Measurements from ENCODE around the gene PSENEN.
"Not testable (repeated sequence)": the region's sequence is repeated elsewhere in the genome, so short reads cannot be mapped to it uniquely, and the experiment has no call there.

The PSENEN gene

GRCh38 chr19:35757749-35758608 lies 12.5 kb downstream of the PSENEN start, which contains the start of gene PROSER3:
Gene PROSER3 (plus strand): TSS chr19:35758176. CDS start chr19:35758216, 40 bp downstream.
- Histone ChIP-seq H3K4me1 (ENCODE audit: control insufficient read depth, insufficient read depth, low read length) (peaks cover 2% of the 10 kb centered on the region), H3K27me3 (ENCODE audit: control insufficient read depth, insufficient read depth, low read length) (peaks cover 13% of the 10 kb centered on the region), H3K36me3 (ENCODE audit: control insufficient read depth, insufficient read depth, low read length) (peaks cover 10% of the 10 kb centered on the region), H3K4me3 (ENCODE audit: low read depth, low read length) (peak within 1 kb of the TSS; percentile 100), H3K9me3 (ENCODE audit: control insufficient read depth, insufficient read depth, low read length) (no peaks in the 10 kb centered on the region), H3K9ac (ENCODE audit: low read depth, low read length) (peak within 1 kb of the TSS; percentile 90)

- Histone ChIP-seq H3K36me3 (ENCODE audit: control insufficient read depth, insufficient read depth, low read length) (peaks cover 10% of the 10 kb centered on the region), H3K4me3 (ENCODE audit: low read depth, low read length) (no peak overlapping the region), H3K27me3 (ENCODE audit: control insufficient read depth, insufficient read depth, low read length) (peaks cover 13% of the 10 kb centered on the region), H3K4me1 (ENCODE audit: control insufficient read depth, insufficient read depth, low read length) (peaks cover 2% of the 10 kb centered on the region), H3K9ac (ENCODE audit: low read depth, low read length) (no peak overlapping the region), H3K9me3 (ENCODE audit: control insufficient read depth, insufficient read depth, low read length) (no peaks in the 10 kb centered on the region)
Measured at GRCh38 chr19:35759697-35760096, 14.2 kb downstream of the PSENEN start.

GRCh38 chr19:35760711-35761349 lies 15.4 kb downstream of the PSENEN start:
- H3K27me3 ChIP-seq (ENCODE audit: control insufficient read depth, insufficient read depth, low read length) = peaks cover 9% of the 10 kb centered on the region
- no peak overlapping the region for H3K9ac ChIP-seq (ENCODE audit: low read depth, low read length)
- H3K4me3 ChIP-seq (ENCODE audit: low read depth, low read length) = no peak overlapping the region
- peaks cover 10% of the 10 kb centered on the region for H3K36me3 ChIP-seq (ENCODE audit: control insufficient read depth, insufficient read depth, low read length)
- H3K4me1 ChIP-seq (ENCODE audit: control insufficient read depth, insufficient read depth, low read length) = peaks cover 2% of the 10 kb centered on the region
- H3K9me3 ChIP-seq (ENCODE audit: control insufficient read depth, insufficient read depth, low read length) = no peaks in the 10 kb centered on the region

- Histone ChIP-seq H3K36me3 (ENCODE audit: control insufficient read depth, insufficient read depth, low read length) (peaks cover 9% of the 10 kb centered on the region), H3K27me3 (ENCODE audit: control insufficient read depth, insufficient read depth, low read length) (no peaks in the 10 kb centered on the region), H3K4me3 (ENCODE audit: low read depth, low read length) (no peak overlapping the region), H3K9ac (ENCODE audit: low read depth, low read length) (no peak overlapping the region), H3K9me3 (ENCODE audit: control insufficient read depth, insufficient read depth, low read length) (no peaks in the 10 kb centered on the region), H3K4me1 (ENCODE audit: control insufficient read depth, insufficient read depth, low read length) (no peaks in the 10 kb centered on the region)
Measured at GRCh38 chr19:35764432-35765315, 19.2 kb downstream of the PSENEN start.

- no peaks in the 10 kb centered on the region for H3K27me3 ChIP-seq (ENCODE audit: control insufficient read depth, insufficient read depth, low read length)
- no peak overlapping the region for H3K9ac ChIP-seq (ENCODE audit: low read depth, low read length)
- H3K36me3 ChIP-seq (ENCODE audit: control insufficient read depth, insufficient read depth, low read length) = peaks cover 5% of the 10 kb centered on the region
- H3K4me1 ChIP-seq (ENCODE audit: control insufficient read depth, insufficient read depth, low read length) = no peaks in the 10 kb centered on the region
- H3K4me3 ChIP-seq (ENCODE audit: low read depth, low read length) = no peak overlapping the region
- H3K9me3 ChIP-seq (ENCODE audit: control insufficient read depth, insufficient read depth, low read length) = no peaks in the 10 kb centered on the region
Measured at GRCh38 chr19:35766571-35767104, 21.2 kb downstream of the PSENEN start.

- H3K9me3 ChIP-seq (ENCODE audit: control insufficient read depth, insufficient read depth, low read length) = no peaks in the 10 kb centered on the region
- H3K9ac ChIP-seq (ENCODE audit: low read depth, low read length) = no peak overlapping the region
- H3K4me1 ChIP-seq (ENCODE audit: control insufficient read depth, insufficient read depth, low read length) = no peaks in the 10 kb centered on the region
- no peaks in the 10 kb centered on the region for H3K27me3 ChIP-seq (ENCODE audit: control insufficient read depth, insufficient read depth, low read length)
- peak overlapping the region; percentile 22 for H3K4me3 ChIP-seq (ENCODE audit: low read depth, low read length)
- H3K36me3 ChIP-seq (ENCODE audit: control insufficient read depth, insufficient read depth, low read length) = no peaks in the 10 kb centered on the region
Measured at GRCh38 chr19:35767288-35768081, 22.0 kb downstream of the PSENEN start.

- Histone ChIP-seq H3K36me3 (ENCODE audit: control insufficient read depth, insufficient read depth, low read length) (no peaks in the 10 kb centered on the region), H3K4me3 (ENCODE audit: low read depth, low read length) (no peak overlapping the region), H3K9me3 (ENCODE audit: control insufficient read depth, insufficient read depth, low read length) (no peaks in the 10 kb centered on the region), H3K4me1 (ENCODE audit: control insufficient read depth, insufficient read depth, low read length) (no peaks in the 10 kb centered on the region), H3K27me3 (ENCODE audit: control insufficient read depth, insufficient read depth, low read length) (peaks cover 2% of the 10 kb centered on the region), H3K9ac (ENCODE audit: low read depth, low read length) (no peak overlapping the region)
Measured at GRCh38 chr19:35768082-35768421, 22.6 kb downstream of the PSENEN start.

- H3K4me3 ChIP-seq (ENCODE audit: low read depth, low read length); H3K9me3 ChIP-seq (ENCODE audit: control insufficient read depth, insufficient read depth, low read length); H3K36me3 ChIP-seq (ENCODE audit: control insufficient read depth, insufficient read depth, low read length); H3K9ac ChIP-seq (ENCODE audit: low read depth, low read length); H3K4me1 ChIP-seq (ENCODE audit: control insufficient read depth, insufficient read depth, low read length): not testable (repeated sequence)
- peaks cover 15% of the 10 kb centered on the region for H3K27me3 ChIP-seq (ENCODE audit: control insufficient read depth, insufficient read depth, low read length)
Measured at GRCh38 chr19:35772362-35772761, 26.9 kb downstream of the PSENEN start.

- H3K4me1 ChIP-seq (ENCODE audit: control insufficient read depth, insufficient read depth, low read length) = peaks cover 8% of the 10 kb centered on the region
- H3K36me3 ChIP-seq (ENCODE audit: control insufficient read depth, insufficient read depth, low read length) = no peaks in the 10 kb centered on the region
- no peak overlapping the region for H3K4me3 ChIP-seq (ENCODE audit: low read depth, low read length)
- H3K27me3 ChIP-seq (ENCODE audit: control insufficient read depth, insufficient read depth, low read length) = peaks cover 20% of the 10 kb centered on the region
- no peak overlapping the region for H3K9ac ChIP-seq (ENCODE audit: low read depth, low read length)
- no peaks in the 10 kb centered on the region for H3K9me3 ChIP-seq (ENCODE audit: control insufficient read depth, insufficient read depth, low read length)
Measured at GRCh38 chr19:35773020-35773806, 27.8 kb downstream of the PSENEN start.

- peaks cover 8% of the 10 kb centered on the region for H3K4me1 ChIP-seq (ENCODE audit: control insufficient read depth, insufficient read depth, low read length)
- no peak overlapping the region for H3K9ac ChIP-seq (ENCODE audit: low read depth, low read length)
- peaks cover 20% of the 10 kb centered on the region for H3K27me3 ChIP-seq (ENCODE audit: control insufficient read depth, insufficient read depth, low read length)
- no peaks in the 10 kb centered on the region for H3K9me3 ChIP-seq (ENCODE audit: control insufficient read depth, insufficient read depth, low read length)
- H3K36me3 ChIP-seq (ENCODE audit: control insufficient read depth, insufficient read depth, low read length) = no peaks in the 10 kb centered on the region
- peak overlapping the region; percentile 8 for H3K4me3 ChIP-seq (ENCODE audit: low read depth, low read length)
Measured at GRCh38 chr19:35774274-35775045, 29.0 kb downstream of the PSENEN start.

Data from iPS-15b (cell line).